IPS-NIHi7 (cell line): ENCODE results near the gene SRRM2.
A peak's percentile ranks its signal among the peaks of the same experiment; 100 is the strongest.

Source experiments
- DNase-seq: peaks from one replicate; pipeline ENCODE4 v3.0.0; 2012; ENCODE audit warnings: mixed read lengths; ENCODE audit errors: extremely low spot score

SRRM2 gene

DNA sequence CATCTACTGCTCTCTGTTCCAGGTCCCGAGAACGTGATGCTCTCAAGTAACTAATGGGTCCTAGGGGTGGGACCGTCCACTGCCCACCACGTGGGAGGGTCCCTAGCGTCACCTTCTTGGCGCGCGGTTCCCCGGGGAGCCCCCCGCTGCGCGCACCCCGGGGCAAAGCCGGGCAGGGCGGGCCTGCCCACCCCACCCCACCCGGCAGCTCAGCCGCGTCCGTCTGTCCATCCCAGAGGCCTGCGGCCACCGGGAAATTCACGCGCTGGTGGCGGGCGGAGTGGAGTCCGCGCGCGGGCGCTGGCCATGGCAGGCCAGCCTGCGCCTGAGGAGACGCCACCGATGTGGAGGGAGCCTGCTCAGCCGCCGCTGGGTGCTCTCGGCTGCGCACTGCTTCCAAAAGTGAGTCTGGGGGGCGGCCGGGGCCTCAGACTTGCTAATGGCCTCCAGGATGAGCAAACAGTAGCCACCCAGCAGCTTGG, 46.3 kb downstream of the SRRM2 start:
- no peak for DNase-seq

DNA sequence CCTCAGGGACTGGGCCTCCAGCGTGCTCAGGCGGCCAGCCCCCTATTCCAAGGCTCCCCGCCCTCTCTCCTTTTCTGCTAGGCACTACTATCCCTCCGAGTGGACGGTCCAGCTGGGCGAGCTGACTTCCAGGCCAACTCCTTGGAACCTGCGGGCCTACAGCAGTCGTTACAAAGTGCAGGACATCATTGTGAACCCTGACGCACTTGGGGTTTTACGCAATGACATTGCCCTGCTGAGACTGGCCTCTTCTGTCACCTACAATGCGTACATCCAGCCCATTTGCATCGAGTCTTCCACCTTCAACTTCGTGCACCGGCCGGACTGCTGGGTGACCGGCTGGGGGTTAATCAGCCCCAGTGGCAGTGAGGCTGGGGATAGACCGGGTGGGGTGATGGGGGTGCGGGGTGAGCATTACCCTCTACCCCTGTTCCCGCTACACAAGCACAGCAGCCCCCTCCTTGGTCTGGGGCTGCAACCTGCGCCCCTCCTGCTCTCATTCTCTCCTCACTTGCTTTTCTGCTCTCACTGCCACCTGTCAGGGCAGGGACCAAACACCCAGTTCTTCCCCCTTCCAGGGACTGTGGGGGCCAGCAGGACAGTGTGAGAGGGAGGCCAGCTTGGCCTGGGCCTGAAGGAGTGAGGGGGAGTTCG, 46.9 kb downstream of the SRRM2 start:
- DNase-seq, result no peak

DNA sequence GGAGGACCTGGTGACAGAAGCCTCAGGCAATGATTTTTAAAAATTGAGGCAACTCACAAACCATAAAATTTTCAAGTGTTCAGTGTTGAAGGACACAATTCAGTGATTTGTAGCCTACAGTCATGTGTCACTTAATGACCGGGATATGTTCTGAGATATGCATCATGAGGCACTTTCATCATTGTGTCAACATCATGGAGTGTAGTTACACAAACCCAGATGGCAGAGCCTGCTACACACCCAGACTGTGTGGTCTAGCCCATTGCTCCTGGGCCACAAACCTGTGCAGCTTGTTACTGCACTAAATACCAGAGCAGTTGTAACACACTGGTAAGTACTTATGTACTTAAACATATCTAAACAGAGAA, 47.4 kb downstream of the SRRM2 start:
- no peak for DNase-seq

DNA sequence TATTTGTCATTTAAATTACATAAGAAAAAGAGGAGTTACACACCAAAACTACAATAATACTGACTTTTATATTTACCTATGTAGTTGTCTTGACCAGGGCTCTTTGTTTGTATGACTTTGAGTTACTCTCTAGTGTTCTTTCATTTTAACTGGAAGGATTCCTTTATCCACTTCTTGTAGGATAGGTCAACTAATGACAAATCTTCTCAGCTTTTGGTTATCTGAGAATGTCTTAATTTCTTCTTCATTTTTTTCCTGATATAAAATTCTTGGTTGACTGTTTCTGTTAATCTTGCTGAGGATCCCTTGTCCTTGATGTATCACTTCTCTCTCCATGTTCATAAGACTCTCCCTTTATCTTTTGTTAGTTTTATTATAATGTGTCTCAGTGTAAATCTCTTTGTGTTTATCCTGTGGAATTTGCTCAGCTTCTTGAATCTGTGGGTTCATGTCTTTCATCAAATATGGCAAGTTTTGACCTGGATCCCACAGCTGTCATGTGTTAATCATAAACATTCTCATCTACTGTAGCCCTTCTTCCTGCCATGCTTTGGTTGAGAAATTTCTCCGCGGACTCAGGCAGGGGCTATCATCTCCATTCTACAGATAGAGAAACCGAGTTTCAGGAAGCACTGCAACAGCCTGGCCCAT, 51.2 kb downstream of the SRRM2 start:
- no peak for DNase-seq

DNA sequence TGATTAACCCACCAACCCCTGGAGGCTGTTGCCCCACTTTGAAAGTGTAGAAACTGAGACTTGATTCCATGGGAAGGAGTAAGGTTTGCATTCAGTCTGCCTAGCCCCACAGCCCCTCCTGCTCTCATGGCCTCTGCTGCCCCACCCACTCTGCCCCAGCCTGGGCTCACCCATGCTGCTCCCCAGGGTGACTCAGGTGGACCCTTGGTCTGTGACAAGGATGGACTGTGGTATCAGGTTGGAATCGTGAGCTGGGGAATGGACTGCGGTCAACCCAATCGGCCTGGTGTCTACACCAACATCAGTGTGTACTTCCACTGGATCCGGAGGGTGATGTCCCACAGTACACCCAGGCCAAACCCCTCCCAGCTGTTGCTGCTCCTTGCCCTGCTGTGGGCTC, 52.3 kb downstream of the SRRM2 start:
- DNase-seq, result no peak

DNA sequence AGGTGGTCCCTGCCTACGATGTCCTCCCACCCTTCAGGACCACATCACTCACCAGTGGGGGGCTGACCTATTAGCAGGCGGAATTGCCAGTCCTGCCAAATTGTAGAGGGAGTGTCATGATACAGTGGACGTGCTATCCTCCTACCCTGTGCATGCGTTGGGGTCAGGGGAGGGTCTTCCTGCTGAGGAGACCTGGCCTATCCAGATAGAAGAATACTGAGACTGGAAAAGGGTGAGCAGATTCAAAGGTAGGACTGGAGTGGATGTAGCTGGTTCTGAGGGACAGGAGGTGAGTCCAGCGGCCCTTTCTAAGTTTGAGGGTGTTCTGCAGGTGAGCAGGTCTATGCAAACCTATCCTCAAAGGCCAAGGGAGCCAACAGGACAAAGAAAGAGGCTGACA, 53.8 kb downstream of the SRRM2 start:
- no peak for DNase-seq

DNA sequence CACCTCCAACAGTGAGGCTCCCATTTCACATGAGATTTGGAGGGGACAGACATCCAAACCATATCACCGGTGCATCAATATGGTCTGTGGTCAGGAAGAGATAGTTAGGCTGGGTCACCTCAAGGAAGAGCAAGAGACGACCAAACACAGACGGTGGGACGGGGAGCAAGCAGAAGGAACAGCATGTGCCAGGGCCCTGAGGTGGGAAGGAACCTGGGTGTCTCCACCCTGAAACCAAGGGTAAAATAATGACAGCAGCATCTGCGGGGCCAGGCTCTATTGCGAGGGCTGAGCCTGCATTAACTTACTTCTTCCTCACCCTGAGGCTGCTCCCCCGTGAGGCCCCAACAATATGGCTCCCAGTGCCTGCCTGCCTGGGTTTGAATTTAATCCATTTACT, 55.7 kb downstream of the SRRM2 start:
- DNase-seq, result no peak

DNA sequence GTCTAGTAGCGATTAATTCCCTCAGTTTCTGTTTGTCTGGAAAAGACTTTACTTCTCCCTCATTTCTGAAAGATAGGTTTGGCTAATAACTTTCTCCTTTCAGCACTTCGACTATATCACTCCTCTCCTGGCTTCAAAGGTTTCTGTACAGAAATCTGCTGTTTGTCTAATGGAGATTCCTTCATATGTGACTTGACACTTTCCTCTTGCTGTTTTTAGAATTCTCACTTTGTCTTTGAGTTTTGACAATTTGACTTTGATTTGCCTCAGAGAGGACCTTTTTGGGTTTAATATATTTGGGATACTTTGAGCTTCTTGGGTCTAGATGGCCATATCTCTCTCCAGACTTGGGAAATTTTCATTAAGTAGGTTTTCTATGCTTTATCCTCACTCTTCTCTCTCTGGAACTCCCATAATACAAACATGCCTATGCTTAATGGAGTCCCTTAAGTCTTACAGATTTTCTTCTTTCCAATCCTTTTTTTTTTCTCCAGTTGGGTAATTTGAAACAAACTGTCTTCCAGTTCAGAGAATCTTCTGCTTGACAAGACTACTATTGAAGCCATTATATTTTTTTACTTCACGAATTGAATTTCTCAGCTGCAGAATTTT, 56.8 kb downstream of the SRRM2 start:
- DNase-seq, result no peak

DNA sequence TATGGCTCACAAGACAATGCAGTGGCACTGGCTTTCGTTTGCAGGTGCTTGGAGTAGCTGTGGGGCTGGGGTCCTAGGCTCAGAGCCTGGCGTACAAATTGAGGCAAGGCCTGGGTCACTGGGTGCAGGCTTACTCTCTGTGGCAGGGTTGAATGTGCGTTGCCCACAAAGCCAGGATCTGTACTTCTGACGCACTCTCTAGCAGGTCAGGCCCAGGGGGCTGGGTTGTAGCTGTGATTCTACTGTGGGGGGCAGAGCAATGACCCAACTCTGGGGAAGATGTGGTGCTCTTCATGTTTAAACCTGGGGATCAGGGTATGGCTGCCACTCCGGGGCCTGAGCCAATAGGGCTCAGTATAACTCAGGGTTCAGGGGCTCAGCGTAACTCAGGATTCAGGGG, 58.2 kb downstream of the SRRM2 start:
- DNase-seq, result no peak

DNA sequence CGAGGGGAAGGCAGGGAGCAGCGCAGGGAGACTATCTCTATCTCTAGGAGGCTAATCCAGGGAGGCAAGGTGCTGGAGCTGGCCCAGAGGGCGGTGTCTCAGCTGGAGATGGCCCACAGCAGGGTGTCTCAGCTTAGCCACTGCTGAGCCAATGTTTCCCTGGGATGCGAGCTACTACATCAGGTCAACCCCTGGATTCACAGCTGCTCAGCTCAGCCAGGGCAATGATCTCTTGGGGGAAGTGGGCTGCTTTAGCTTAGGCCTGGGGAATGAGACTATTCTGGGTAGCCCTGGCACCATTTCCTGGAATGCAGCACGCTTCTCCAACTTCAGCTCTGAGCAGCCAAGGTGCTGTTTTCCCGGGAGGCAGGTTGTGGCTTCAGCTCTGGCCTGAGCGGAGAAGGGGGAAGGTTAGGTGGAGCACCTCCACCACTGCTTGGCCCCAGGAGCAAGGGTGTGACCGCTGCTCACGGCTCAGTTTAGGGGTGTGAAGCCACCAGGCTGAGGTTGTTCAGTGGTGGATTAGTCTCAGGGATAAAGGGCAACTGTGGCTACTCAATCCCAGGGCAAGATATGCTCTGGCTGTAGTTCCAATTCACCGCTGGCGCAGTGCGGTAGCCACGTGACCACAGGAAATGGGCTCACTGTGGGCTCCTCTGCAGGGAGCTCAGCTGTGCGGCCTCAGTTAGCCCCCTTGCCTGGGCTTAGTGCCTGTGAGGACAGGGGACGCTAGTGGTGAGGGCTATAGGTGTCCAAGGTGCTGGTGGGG, 59.4 kb downstream of the SRRM2 start:
- no peak for DNase-seq

DNA sequence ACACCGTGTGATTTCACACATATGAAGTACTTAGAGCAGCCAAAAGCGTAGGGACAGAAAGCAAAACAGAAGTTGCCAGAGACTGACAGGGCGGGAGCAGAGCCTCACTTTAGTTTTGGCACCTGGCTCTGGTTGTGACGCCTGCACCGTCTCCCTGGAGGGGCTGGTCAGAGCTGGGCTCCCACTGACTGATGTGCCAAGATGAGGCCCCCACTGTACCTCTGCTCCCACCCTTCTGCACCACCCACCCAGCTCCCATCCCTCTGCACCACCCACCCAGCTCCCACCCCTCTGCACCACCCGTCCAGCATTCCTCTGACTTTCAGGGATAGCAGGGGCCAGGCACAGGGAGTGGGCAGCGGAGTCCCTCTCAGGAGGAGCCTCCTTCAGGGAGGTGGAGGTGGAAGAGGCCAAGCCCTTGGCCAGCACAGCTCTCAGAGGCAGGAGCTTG, 61.4 kb downstream of the SRRM2 start:
- no peak for DNase-seq

DNA sequence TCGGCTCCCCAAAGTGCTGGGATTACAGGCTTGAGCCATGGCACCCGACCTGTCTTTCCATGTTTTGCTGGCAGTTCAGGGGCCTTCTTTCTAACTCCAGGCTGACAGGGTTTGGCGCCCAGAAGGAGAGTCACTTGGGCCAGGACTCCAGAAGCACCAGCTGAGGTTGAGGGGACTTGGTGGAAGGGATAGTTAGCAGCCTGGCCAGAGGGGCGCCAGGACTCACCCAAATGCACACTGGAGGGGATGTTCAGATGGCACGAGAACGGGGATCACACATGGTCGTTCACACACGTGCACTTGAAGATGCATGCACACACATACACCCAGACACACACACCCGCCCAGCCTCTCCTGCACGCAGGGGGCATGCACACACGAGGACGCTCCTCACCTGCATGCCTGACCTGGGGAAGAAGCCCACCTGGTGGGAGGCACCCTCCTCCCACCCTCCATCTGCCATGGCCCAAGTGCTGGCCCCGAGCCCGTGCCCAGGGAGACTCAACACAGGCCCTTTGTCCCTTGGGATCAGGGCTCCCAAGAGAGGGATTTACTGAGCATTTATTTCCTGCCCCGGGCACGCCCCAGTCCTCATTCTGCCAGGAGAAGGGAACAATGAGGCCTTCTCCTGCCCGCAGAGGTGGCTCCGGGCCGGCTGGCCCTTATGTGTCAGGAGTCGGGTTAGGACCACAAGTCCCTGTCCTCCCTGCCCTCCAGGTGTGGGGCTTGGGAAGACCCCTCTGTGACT, 62.3 kb downstream of the SRRM2 start:
- no peak for DNase-seq

DNA sequence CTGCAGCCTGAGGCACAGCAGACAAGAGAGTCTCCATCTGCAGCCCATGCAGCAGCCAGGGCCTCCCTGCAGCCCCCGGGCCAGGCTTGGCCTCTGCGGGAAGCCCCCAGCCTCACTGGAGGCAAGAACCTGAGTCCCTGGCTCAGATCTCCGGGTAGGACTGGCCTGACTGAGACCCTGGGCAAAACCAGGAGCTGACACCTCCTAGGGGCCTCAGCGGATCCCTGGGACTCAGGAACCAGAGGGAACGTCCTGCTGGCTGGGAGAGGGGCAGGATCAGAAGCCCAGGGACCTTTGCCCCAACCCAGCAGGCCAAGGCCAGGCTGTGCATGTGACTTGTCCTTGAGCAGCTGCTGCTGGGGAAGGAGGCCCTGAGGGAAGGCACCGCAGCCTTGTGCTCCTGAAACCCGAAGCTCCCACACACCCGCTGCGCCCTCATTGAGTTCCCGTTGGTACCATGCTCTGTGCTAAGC, 62.9 kb downstream of the SRRM2 start:
- no peak for DNase-seq

DNA sequence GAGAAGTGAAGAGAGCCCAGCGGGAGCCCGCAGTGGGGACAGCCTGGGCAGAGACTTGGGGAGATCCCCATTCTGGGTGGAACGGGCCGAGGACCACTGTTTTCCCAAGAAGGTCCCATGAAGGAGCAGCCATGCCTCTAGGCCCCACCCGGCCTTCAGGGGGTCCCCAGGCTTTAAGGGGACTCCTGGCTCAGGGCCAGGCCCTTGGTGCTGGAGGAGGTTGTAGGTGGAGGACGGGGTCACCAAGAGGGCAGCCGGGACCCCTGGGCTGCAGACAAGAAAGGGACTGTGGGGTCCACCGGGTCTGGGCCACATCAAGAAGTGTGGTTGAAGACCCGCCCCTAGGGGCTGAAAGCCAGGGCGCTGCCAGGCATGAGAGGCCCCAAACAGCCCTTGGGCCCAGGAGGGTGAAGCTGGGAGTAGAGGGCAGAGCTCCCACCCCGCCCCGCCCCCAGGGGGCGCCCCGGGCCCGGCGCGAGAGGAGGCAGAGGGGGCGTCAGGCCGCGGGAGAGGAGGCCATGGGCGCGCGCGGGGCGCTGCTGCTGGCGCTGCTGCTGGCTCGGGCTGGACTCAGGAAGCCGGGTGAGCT, 64.4 kb downstream of the SRRM2 start, which contains the start of gene PRSS21:
Gene PRSS21 (plus strand): TSS at position 487 of the 589 bp plus-strand sequence. CDS start 32 bp downstream, at position 519.
- DNase-seq, result peak; percentile 70

DNA sequence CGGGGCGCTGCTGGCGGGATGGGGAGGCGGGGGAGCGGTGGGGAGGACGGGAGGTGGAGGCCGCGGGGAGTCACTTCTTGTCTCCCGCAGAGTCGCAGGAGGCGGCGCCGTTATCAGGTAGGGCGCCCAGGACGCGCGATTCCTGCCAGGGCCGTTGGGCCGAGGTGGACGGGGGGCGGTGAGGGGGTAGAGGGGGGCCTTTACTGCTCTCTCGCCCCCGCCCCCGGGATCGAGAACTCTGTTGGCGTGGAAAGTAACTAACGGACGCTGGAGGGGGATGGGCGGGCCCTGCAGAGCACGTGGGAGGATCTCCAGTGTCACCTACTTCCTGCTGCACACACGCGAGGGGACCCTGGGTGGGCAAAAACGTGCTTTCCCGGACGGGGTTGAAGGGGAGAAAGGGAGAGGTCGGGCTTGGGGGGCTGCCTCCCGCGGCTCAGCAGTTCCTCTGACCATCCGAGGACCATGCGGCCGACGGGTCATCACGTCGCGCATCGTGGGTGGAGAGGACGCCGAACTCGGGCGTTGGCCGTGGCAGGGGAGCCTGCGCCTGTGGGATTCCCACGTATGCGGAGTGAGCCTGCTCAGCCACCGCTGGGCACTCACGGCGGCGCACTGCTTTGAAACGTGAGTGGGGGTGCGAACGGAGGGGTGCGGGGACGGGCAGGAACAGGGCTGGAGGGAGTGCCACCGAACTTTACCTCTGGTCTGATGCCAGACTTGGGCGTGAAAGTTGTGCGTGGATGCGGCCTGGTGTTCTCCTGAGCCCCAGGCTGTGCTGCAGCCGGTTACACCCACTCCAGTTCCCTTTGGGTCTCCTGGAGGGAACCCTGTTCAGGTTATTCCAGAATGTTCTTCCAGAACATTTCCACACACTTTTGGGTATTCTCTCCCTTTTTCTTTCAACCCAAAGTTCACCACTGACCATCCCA, 65.2 kb downstream of the SRRM2 start:
- no peak for DNase-seq

DNA sequence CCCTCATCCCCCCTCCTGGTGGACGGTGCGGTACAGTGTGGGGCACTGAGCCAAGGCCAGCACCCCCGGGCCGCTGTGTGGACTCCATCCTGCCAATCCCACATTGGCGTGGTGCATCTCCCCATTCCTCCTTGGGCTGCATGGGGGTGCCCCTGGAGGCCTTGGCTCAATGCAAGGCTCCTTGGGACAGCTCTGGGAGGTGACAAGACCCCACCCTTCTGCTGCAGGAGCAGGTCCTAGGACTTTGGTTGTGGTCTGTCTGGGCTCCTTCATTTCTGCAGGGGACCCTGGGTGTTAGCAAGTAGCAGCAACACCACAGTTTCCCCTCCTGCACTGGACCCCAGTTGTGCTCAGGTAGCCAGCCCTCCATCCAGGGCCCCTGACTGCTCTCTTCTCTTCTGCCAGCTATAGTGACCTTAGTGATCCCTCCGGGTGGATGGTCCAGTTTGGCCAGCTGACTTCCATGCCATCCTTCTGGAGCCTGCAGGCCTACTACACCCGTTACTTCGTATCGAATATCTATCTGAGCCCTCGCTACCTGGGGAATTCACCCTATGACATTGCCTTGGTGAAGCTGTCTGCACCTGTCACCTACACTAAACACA, 65.9 kb downstream of the SRRM2 start:
- no peak for DNase-seq

DNA sequence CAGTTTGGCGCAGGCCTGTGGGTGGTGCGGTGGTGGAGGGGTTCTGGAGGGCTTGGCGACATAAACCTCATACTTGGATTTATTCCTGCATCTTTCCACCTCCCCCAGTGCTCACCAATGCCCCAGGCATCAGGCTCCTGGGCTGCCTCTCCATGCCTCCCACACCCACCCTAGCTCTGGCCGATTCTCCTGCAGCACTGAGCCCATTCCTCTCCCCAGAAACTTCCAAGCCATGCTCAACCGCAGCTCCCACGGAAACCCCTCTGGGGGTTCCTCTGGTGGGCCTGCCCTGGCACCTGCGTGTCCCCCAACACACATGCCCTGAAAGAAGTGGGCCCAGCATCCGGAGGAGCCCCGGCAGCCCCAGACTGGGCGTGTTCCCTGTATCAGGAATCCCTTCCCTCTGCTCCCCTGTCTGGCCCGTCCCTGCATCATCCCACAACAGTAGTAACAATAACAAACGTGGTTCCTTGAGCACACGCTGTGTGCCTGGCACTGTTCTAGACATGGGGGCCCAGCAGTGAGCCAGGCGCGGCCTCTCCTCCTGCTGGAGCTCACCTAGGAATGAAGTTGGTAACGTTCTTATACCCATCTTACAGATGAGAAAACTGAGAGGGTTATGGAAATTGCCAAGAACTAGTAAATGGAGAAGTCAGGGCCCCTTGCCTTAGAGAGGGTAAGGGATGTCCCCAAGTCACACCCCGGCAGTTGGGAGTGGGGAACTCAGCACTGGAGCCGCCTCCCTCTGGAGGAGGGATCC, 66.9 kb downstream of the SRRM2 start:
- no peak for DNase-seq

DNA sequence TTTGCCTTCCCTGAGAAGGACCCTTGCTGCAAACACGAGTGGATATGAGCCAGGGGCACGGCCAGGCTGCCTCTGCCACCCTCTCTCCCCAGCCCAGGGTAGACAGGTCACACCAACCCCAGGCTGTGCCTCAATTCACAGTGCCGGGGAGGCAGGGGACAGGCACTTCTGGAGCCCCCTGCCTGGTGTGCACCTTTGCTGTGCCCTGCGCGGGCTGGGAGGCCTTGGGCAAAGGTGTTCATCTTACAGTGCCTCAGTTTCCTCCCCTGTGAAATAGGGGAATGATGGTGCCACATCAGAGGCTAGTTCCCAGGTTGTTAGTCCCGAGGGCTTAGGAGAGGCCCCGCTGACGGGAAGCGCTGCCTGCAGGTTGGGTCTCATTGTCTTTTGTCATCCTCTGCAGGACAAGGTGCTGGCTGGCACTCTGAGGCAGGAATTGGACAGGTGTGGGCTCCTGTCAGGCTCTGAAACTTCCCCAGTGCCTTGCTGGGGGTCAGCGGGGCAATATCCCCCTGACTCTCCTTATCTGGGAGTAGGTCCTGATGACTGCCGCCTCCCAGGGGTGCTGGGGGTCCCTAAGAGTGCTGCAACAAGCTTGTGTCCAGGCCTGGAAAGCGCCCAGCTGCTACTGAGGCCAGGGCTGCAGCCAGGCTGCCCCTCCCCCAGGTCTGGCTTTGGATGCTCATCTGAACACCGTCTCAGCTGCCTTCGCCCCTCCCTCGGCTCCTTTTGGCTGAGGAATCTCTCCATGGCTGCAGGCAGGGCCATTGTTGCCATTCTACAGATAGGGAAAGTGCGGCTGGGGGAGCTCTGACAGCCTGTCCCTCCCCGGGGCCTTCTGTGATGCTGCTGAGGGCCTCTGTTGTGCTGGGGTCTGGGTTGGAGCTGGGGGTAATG, 67.7 kb downstream of the SRRM2 start:
- no peak for DNase-seq
